Measurements from ENCODE around the gene ST6GALNAC3.

Gene ST6GALNAC3

DNA sequence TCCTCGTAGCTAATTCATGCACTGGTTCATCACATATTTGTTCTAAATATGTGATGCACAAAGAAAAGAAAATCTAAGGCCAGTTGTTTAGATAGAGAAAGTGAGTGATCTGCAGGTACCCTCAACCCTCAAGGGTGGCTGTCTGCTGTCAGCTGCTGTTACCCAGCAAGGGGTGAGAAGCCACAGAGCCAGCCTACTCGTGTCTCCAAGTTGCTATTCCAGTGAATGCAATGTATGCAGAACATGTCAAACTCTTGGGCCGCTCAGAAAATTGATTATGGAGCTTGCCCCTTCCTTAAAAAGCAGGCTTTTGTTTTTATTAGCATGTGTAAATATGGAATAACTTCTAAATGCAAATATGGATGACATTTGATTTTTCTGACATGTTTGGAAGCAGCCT is 456.4 kb downstream of the ST6GALNAC3 start:
- H3K36me3 ChIP-seq (ENCODE audit: low read depth), result no peaks in the 10 kb centered on the region
- H3K4me1 ChIP-seq (ENCODE audit: insufficient read depth, poor library complexity, severe bottlenecking), result no peaks in the 10 kb centered on the region
- ATAC-seq (ENCODE audit: low read depth), result no peak

DNA sequence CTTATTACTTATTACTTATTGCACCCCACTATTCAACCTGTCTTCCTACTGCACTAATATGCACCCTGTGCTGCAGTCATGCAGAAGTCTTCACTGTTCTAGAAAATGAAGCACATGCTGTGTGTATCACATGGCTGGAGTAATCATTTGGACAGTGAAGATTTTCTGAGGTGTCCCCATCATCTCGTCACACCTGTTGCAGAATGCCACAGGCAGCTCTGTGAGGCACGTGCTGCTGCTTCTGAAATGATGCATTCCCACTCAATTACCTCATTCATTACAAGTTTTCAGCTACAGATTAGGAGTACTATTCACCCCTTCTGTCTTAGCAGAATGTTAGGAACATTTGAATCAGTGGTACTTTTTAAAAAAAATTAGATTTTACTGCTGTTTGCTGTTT is 467.1 kb downstream of the ST6GALNAC3 start:
- Histone ChIP-seq H3K9me3 (ENCODE audit: severe bottlenecking) (no peaks in the 10 kb centered on the region), H3K4me1 (ENCODE audit: insufficient read depth, poor library complexity, severe bottlenecking) (no peaks in the 10 kb centered on the region), H3K27ac (ENCODE audit: poor library complexity, severe bottlenecking) (no peak overlapping the region), H3K36me3 (ENCODE audit: low read depth) (no peaks in the 10 kb centered on the region), H3K4me3 (ENCODE audit: severe bottlenecking) (no peak overlapping the region), H3K27me3 (ENCODE audit: insufficient read depth, poor library complexity, severe bottlenecking) (peaks cover 3% of the 10 kb centered on the region)
- no peak for DNase-seq (ENCODE audit: low spot score)
- TF ChIP-seq, protein P1, sequence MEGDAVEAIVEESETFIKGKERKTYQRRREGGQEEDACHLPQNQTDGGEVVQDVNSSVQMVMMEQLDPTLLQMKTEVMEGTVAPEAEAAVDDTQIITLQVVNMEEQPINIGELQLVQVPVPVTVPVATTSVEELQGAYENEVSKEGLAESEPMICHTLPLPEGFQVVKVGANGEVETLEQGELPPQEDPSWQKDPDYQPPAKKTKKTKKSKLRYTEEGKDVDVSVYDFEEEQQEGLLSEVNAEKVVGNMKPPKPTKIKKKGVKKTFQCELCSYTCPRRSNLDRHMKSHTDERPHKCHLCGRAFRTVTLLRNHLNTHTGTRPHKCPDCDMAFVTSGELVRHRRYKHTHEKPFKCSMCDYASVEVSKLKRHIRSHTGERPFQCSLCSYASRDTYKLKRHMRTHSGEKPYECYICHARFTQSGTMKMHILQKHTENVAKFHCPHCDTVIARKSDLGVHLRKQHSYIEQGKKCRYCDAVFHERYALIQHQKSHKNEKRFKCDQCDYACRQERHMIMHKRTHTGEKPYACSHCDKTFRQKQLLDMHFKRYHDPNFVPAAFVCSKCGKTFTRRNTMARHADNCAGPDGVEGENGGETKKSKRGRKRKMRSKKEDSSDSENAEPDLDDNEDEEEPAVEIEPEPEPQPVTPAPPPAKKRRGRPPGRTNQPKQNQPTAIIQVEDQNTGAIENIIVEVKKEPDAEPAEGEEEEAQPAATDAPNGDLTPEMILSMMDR (IDR thresholded peaks at IDR 0.05; ENCODE audit: poor library complexity, severe bottlenecking), result no peak
- ATAC-seq (ENCODE audit: low read depth), result no peak

More for the DNA sequence above, 456.4 kb downstream of the ST6GALNAC3 start:
- Histone ChIP-seq H3K9me3 (ENCODE audit: severe bottlenecking) (no peaks in the 10 kb centered on the region), H3K4me3 (ENCODE audit: severe bottlenecking) (no peak overlapping the region), H3K27me3 (ENCODE audit: insufficient read depth, poor library complexity, severe bottlenecking) (no peaks in the 10 kb centered on the region), H3K27ac (ENCODE audit: poor library complexity, severe bottlenecking) (no peak overlapping the region)
- TF ChIP-seq, protein P1 (IDR thresholded peaks at IDR 0.05; ENCODE audit: poor library complexity, severe bottlenecking), result no peak
- no peak for DNase-seq (ENCODE audit: low spot score)

DNA sequence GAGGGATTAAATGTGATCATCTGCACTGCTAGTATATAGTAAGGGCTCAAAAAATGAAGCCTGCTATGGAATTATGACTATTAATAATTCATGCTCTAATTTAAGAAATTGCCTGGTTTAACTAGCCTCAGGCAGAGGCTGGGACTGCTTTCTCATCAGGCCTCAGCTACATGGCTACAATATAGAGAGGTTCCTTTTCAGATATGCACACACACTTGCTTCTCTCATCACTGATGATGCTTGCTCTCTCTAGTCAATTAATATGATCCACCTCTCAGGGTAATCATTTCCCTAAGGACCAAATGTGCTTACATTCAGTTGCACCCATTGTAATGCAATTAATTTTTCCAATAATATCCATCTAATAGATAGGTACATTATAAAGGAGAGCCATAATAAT is 467.8 kb downstream of the ST6GALNAC3 start:
- Histone ChIP-seq H3K4me1 (ENCODE audit: insufficient read depth, poor library complexity, severe bottlenecking) (no peaks in the 10 kb centered on the region), H3K27ac (ENCODE audit: poor library complexity, severe bottlenecking) (no peak overlapping the region), H3K4me3 (ENCODE audit: severe bottlenecking) (no peak overlapping the region), H3K36me3 (ENCODE audit: low read depth) (no peaks in the 10 kb centered on the region), H3K27me3 (ENCODE audit: insufficient read depth, poor library complexity, severe bottlenecking) (peaks cover 3% of the 10 kb centered on the region), H3K9me3 (ENCODE audit: severe bottlenecking) (no peaks in the 10 kb centered on the region)
- TF ChIP-seq, protein P1 (IDR thresholded peaks at IDR 0.05; ENCODE audit: poor library complexity, severe bottlenecking), result no peak
- no peak for ATAC-seq (ENCODE audit: low read depth)
- DNase-seq (ENCODE audit: low spot score), result no peak

DNA sequence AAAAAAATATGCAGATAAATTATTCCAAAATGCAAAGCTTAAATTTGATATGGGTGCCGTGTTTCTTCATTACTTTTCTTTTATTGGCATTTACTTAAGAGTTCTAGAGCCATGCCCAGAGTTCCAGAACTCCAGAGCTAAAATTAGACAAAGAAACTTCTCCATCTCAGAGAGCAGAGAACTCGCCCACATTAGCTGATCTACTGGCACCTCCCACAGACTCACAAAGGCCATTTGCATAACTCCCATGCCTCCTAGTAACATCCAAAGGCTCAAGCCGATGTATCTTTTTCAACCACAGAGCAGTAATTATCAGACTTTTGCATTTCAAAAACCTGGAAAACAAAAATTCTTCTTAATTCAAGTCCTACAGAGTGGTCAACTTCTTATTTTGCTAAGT is 468.9 kb downstream of the ST6GALNAC3 start:
- ATAC-seq (ENCODE audit: low read depth) (no peak), DNase-seq (ENCODE audit: low spot score) (no peak)
- no peaks in the 10 kb centered on the region for H3K36me3 ChIP-seq (ENCODE audit: low read depth)
- H3K4me3 ChIP-seq (ENCODE audit: severe bottlenecking), result no peak overlapping the region
- no peak overlapping the region for H3K27ac ChIP-seq (ENCODE audit: poor library complexity, severe bottlenecking)
- TF ChIP-seq, protein P1 (IDR thresholded peaks at IDR 0.05; ENCODE audit: poor library complexity, severe bottlenecking), result no peak
- no peaks in the 10 kb centered on the region for H3K9me3 ChIP-seq (ENCODE audit: severe bottlenecking)
- peaks cover 3% of the 10 kb centered on the region for H3K27me3 ChIP-seq (ENCODE audit: insufficient read depth, poor library complexity, severe bottlenecking)
- H3K4me1 ChIP-seq (ENCODE audit: insufficient read depth, poor library complexity, severe bottlenecking), result no peaks in the 10 kb centered on the region

DNA sequence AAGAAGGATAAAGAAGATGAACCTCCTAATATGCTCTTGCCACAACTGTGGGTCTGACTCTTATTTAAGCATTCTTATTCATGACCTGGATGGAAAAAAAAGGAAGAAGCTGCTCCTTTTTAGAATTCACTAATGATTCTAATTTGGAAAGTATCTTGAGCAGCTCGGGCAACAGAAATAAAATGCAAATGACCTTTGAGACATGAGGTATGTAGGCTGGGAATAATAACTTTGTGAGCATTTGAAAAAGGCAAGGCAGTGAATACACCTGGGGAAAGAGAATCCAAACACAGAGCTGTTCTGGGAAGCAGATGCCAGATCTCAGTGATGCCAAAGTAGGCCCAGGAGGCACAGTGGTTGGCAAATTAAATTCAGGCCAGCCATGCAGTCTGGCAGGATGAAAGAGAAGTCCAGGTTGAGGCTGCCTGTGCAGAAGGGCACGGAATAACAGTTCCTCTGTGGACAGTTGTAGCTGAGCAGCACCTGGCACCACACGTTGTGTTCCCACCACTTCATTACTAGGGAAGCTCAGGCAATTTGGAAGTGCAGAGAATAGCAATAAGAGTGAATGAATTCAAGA is 471.9 kb downstream of the ST6GALNAC3 start:
- H3K27me3 ChIP-seq (ENCODE audit: insufficient read depth, poor library complexity, severe bottlenecking), result peaks cover 3% of the 10 kb centered on the region
- DNase-seq (ENCODE audit: low spot score), result no peak
- no peaks in the 10 kb centered on the region for H3K4me1 ChIP-seq (ENCODE audit: insufficient read depth, poor library complexity, severe bottlenecking)
- ATAC-seq (ENCODE audit: low read depth), result no peak; the same call in 2 of the 3 replicates
- no peaks in the 10 kb centered on the region for H3K36me3 ChIP-seq (ENCODE audit: low read depth)
- TF ChIP-seq, protein P1 (IDR thresholded peaks at IDR 0.05; ENCODE audit: poor library complexity, severe bottlenecking), result no peak
- no peaks in the 10 kb centered on the region for H3K9me3 ChIP-seq (ENCODE audit: severe bottlenecking)
- H3K4me3 ChIP-seq (ENCODE audit: severe bottlenecking), result no peak overlapping the region
- no peak overlapping the region for H3K27ac ChIP-seq (ENCODE audit: poor library complexity, severe bottlenecking)
